K562 (cell line): ENCODE results near the gene MADCAM1. TPM values are rescaled to one million over a fixed set of nuclear protein-coding genes. Genes with fewer than 3 reads are reported as not detected.

Experiments used
- ATAC-seq: fragments of 200-7000 bp; cut with Tn5 transposase; 3 replicates; pipeline ENCODE4 v1.9.1; 2020; ENCODE audit warnings: moderate library complexity
- BruUV-seq: library from RNA; stranded (reverse); fragments of 400-500 nt; replicated peaks from 2 replicates; lab custom pipeline; 2021; lab: Mats Ljungman, UMichigan
- CTCF ChIA-PET: fragments of 300-600 bp; formaldehyde crosslinking; extraction: SDS; loops from one replicate; lab custom pipeline; 2021; ENCODE audit warnings: low intra/inter-chr PET ratio; lab: Yijun Ruan, JAX
- POLR2A ChIA-PET: fragments of 300-600, 350-650 bp; sonication (Branson Sonifier 250); formaldehyde crosslinking; extraction: SDS; loops from one replicate; lab custom pipeline; 2021; ENCODE audit warnings: antibody characterized with exemption, inconsistent platforms; lab: Yijun Ruan, JAX
- DNase-seq, 4 experiments: peaks; one replicate each; pipeline versions ENCODE4 v3.0.0 to v3.0.0-alpha.2; 2011 to 2018; ENCODE audit warnings: low spot score in 3 of 4, mixed read lengths in 3 of 4; ENCODE audit errors: extremely low read depth in 1 of 4
- FAIRE-seq: peaks from 2 replicates; lab custom pipeline; 2011; peaks lifted over from hg19 to GRCh38; lab: Jason Lieb, UNC
- H2AFZ ChIP-seq: 2 replicates; pipeline ENCODE4 v1.6.0; 2011; ENCODE audit warnings: low read depth, low read length, control low read depth, inconsistent platforms
- H3K27ac ChIP-seq: fragments of 200-600 bp; 3 replicates; pipeline ENCODE4 v1.8.0; 2011; ENCODE audit warnings: low read depth, mild to moderate bottlenecking, control low read depth, inconsistent platforms, low read length, moderate library complexity, mixed read lengths; ENCODE audit errors: extremely low read depth
- H3K27me3 ChIP-seq, 2 experiments: fragments of 300-600 bp in 1 of 2; 2 replicates in 1 of 2; 3 replicates in 1 of 2; pipeline versions ENCODE4 v1.6.0 to v1.8.0; 2011; ENCODE audit warnings: inconsistent platforms in 2 of 2, low read length in 2 of 2, mild to moderate bottlenecking in 1 of 2, mixed read lengths in 1 of 2, moderate library complexity in 1 of 2; ENCODE audit not compliant: control insufficient read depth in 2 of 2, insufficient read depth in 2 of 2
- H3K36me3 ChIP-seq: fragments of 300-600 bp; 3 replicates; pipeline ENCODE4 v1.8.0; 2011; ENCODE audit warnings: mild to moderate bottlenecking, low read length, inconsistent platforms; ENCODE audit not compliant: control insufficient read depth, insufficient read depth
- H3K4me1 ChIP-seq, 2 experiments: fragments of 200-600 bp in 1 of 2; replicated peaks in 1 of 2; 2 replicates in 1 of 2; 3 replicates in 1 of 2; pipeline versions ENCODE4 v1.5.1 to v1.8.0; 2011; ENCODE audit warnings: inconsistent platforms in 2 of 2, low read length in 2 of 2, mild to moderate bottlenecking in 1 of 2, mixed read lengths in 1 of 2, moderate library complexity in 1 of 2; ENCODE audit not compliant: control insufficient read depth in 2 of 2, insufficient read depth in 2 of 2
- H3K4me2 ChIP-seq: 2 replicates; pipeline ENCODE4 v1.6.1; 2011; ENCODE audit warnings: low read length, control low read depth, inconsistent platforms, mixed read lengths; ENCODE audit not compliant: insufficient read depth
- H3K4me3 ChIP-seq: fragments of 200-600 bp; sonication (generic), shearing (Covaris generic); 2 replicates; pipeline ENCODE4 v1.5.1; 2016; ENCODE audit warnings: control low read depth, inconsistent platforms
- H3K79me2 ChIP-seq: fragments of 200-600 bp; 3 replicates; pipeline ENCODE4 v1.8.0; 2011; ENCODE audit warnings: low read length, inconsistent platforms; ENCODE audit not compliant: control insufficient read depth, insufficient read depth
- H3K9ac ChIP-seq, 2 experiments: 2 replicates each; pipeline versions ENCODE4 v1.6.0 to v1.6.1; 2011; ENCODE audit warnings: low read depth in 2 of 2, low read length in 2 of 2, control low read depth in 1 of 2, inconsistent platforms in 1 of 2, mild to moderate bottlenecking in 1 of 2, mixed read lengths in 1 of 2; ENCODE audit not compliant: insufficient read depth in 1 of 2
- H3K9me1 ChIP-seq: one replicate; pipeline ENCODE4 v1.6.0; 2011; ENCODE audit warnings: inconsistent platforms, mild to moderate bottlenecking, low read length, moderate library complexity; ENCODE audit not compliant: control insufficient read depth, insufficient read depth
- H3K9me3 ChIP-seq: replicated peaks from 2 replicates; pipeline ENCODE4 v1.5.1; 2011; ENCODE audit warnings: low read depth, low read length, inconsistent platforms; ENCODE audit not compliant: control insufficient read depth, insufficient read depth
- H4K20me1 ChIP-seq: replicated peaks from 2 replicates; pipeline ENCODE4 v1.6.1; 2011; ENCODE audit warnings: low read length, inconsistent platforms, mixed read lengths; ENCODE audit not compliant: control insufficient read depth, insufficient read depth
- ARNT ChIP-seq, 2 experiments: fragments of 450-650 bp; IDR thresholded peaks; 2 replicates each; pipeline ENCODE4 v1.6.1; 2016; ENCODE audit warnings: mild to moderate bottlenecking in 1 of 2
- ATF7 ChIP-seq: fragments of 450-650 bp; IDR thresholded peaks from 2 replicates; pipeline ENCODE4 v1.7.1; 2014; ENCODE audit warnings: mild to moderate bottlenecking, moderate library complexity
- CREM ChIP-seq: IDR thresholded peaks from 2 replicates; pipeline ENCODE4 v1.6.1; 2014; ENCODE audit warnings: antibody characterized with exemption, low read depth
- DNMT1 ChIP-seq: fragments of 450-650 bp; IDR thresholded peaks from 2 replicates; pipeline ENCODE4 v1.6.1; 2016; ENCODE audit warnings: antibody characterized with exemption, mild to moderate bottlenecking
- EP400 ChIP-seq: fragments of 450-650 bp; IDR thresholded peaks from 2 replicates; pipeline ENCODE4 v1.6.1; 2017; ENCODE audit warnings: antibody characterized with exemption, mild to moderate bottlenecking, moderate library complexity
- ETS1 ChIP-seq: conservative IDR thresholded peaks from 2 replicates; pipeline ENCODE4 v1.6.1; 2011; ENCODE audit warnings: low read depth, mild to moderate bottlenecking, low read length; ENCODE audit not compliant: control insufficient read depth
- GTF2A2 ChIP-seq: IDR thresholded peaks from 2 replicates; pipeline ENCODE4 v1.6.1; 2016; ENCODE audit warnings: mild to moderate bottlenecking, missing genetic modification characterization, missing compliant biosample characterization
- HNRNPL ChIP-seq: fragments of 200-400 bp; formaldehyde crosslinking; IDR thresholded peaks from 2 replicates; pipeline ENCODE4 v1.6.1; 2017; ENCODE audit warnings: low read depth, mild to moderate bottlenecking, low read length
- MAFK ChIP-seq: IDR thresholded peaks from 2 replicates; pipeline ENCODE4 v1.6.1; 2011; ENCODE audit warnings: low read length, improper control_type of control experiment
- NBN ChIP-seq: fragments of 450-650 bp; IDR thresholded peaks from 2 replicates; pipeline ENCODE4 v1.6.1; 2016; ENCODE audit warnings: low read depth, mild to moderate bottlenecking
- NCOA4 ChIP-seq: fragments of 450-650 bp; IDR thresholded peaks from 2 replicates; pipeline ENCODE4 v1.6.1; 2018; ENCODE audit warnings: mild to moderate bottlenecking; ENCODE audit not compliant: partially characterized antibody
- NR2C1 ChIP-seq, 2 experiments: fragments of 450-650 bp; IDR thresholded peaks; 2 replicates each; pipeline ENCODE4 v1.6.1; 2017; ENCODE audit warnings: mild to moderate bottlenecking in 2 of 2, antibody characterized with exemption in 1 of 2, inconsistent platforms in 1 of 2, missing compliant biosample characterization in 1 of 2, missing genetic modification characterization in 1 of 2
- PCBP1 ChIP-seq: fragments of 200-400 bp; formaldehyde crosslinking; IDR thresholded peaks from 2 replicates; pipeline ENCODE4 v1.6.1; 2018; ENCODE audit warnings: mild to moderate bottlenecking, low read depth, low read length; ENCODE audit not compliant: poor library complexity, severe bottlenecking
- SNIP1 ChIP-seq: fragments of 450-650 bp; IDR thresholded peaks from 2 replicates; pipeline ENCODE4 v1.7.1; 2017; ENCODE audit warnings: low read depth, mild to moderate bottlenecking
- SP1 ChIP-seq: sonication (generic); formaldehyde crosslinking; IDR thresholded peaks from 2 replicates; pipeline ENCODE4 v1.8.1; 2022; ENCODE audit warnings: mild to moderate bottlenecking, missing genetic modification reagents
- TFAP4 ChIP-seq: sonication (generic); formaldehyde crosslinking; IDR thresholded peaks from 2 replicates; pipeline ENCODE4 v1.8.0; 2022; ENCODE audit warnings: missing genetic modification reagents, mild to moderate bottlenecking, moderate library complexity, borderline replicate concordance
- ZC3H4 ChIP-seq: sonication (generic); formaldehyde crosslinking; IDR thresholded peaks from 2 replicates; pipeline ENCODE4 v1.9.0; 2021; ENCODE audit warnings: missing genetic modification reagents, borderline replicate concordance
- ZNF695 ChIP-seq: fragments of 450-650 bp; formaldehyde crosslinking; IDR thresholded peaks from 2 replicates; pipeline ENCODE4 v1.4.0; 2020; ENCODE audit warnings: mild to moderate bottlenecking, moderate library complexity
- WGBS: fragments of 100-300 bp; shearing (Covaris generic); methylation state at CpG from one replicate; pipeline ENCODE4 v1.1.6; 2016; ENCODE audit warnings: low coverage, mixed read lengths; ENCODE audit not compliant: insufficient coverage; ENCODE audit errors: missing lambda C conversion rate; 5-methylcytosine and 5-hydroxymethylcytosine counted together
- in situ Hi-C: fragments of 300-500 bp; cut with MboI; formaldehyde crosslinking; loops from 4 replicates; pipeline ENCODE4 v1.15.0; 2018; ENCODE audit warnings: inconsistent platforms, mixed read lengths
- intact Hi-C: fragments of 100-400 bp; cut with micrococcal nuclease; formaldehyde crosslinking; loops from 2 replicates; pipeline ENCODE4 v1.14.2; 2022
- polyA plus RNA-seq, 8 experiments: library from polyadenylated mRNA; depleted of rRNA in 4 of 8; stranded (reverse) in 5 of 8; unstranded in 3 of 8; fragments of >200 nt; fragmentation: Nextera tagmentation in 2 of 8; fragmentation: Illumina TruSeq in 1 of 8; extraction: Ambion mirVana in 2 of 8; extraction: Trizol in 1 of 8; gene quantifications; 2 replicates each; pipeline versions ENCODE4 v1.2.1 to v1.2.3, GENCODE V29; 2011 to 2014; ENCODE audit warnings: inconsistent platforms in 1 of 8, missing spikeins in 1 of 8
- total RNA-seq, 7 experiments: library from RNA; depleted of rRNA in 6 of 7; stranded (reverse); fragments of >200 nt in 6 of 7; fragmentation: Illumina TruSeq in 2 of 7; extraction: Trizol in 2 of 7; gene quantifications; 2 replicates each; pipeline versions ENCODE4 v1.2.1 to v1.2.3, GENCODE V29; 2011 to 2021; ENCODE audit warnings: low replicate concordance in 1 of 7

MADCAM1 gene
- total and polyA plus RNA-seq, 9 of the 15 experiments (the other 6 are each of a cell fraction or from before 2014, with no cell fraction given), result 0.09 to 0.36 (median 0.09) TPM; not detected in 6

- BruUV-seq, result no TSS peak
- Histone ChIP-seq H3K4me3 (peak overlapping the region; percentile 97), H3K4me2 (peak overlapping the region; percentile 86), H4K20me1 (peaks cover 16% of the 10 kb centered on the region), H3K36me3 (peaks cover 41% of the 10 kb centered on the region; the same call in 1 of the 3 replicates), H3K27ac (peak overlapping the region; percentile 87), H3K9me3 (peaks cover 4% of the 10 kb centered on the region), H3K4me1 (peaks cover 9 to 85% of the 10 kb centered on the region in 2 experiments; a peak in 4 of 5 replicates), H2AFZ (no peak overlapping the region; the same call in 1 of the 2 replicates), H3K79me2 (peaks cover 49% of the 10 kb centered on the region), H3K9ac (peak overlapping the region; percentile 83 to 99), H3K27me3 (no peaks in the 10 kb centered on the region), H3K9me1 (peaks cover 6% of the 10 kb centered on the region)
- under 1% methylated on average over 43 of the region's 47 CpGs for whole genome bisulfite sequencing
- in situ Hi-C loops (no loop called here), intact Hi-C loops (loop anchor here (10.0 kb wide), 1 partner anchor 52 kb away; the partner anchor contains the start of gene HCN2)
- CTCF ChIA-PET, result no interaction called here
- ATAC-seq (peak; percentile 66), DNase-seq (peak in 3 of 4 experiments; percentile 50 to 90 (median 72)), FAIRE-seq (peak; percentile 93)
- POLR2A ChIA-PET, result interaction anchor here (0.6 to 2.8 kb wide), 16 partner anchors 8 to 373 kb away, joined by 3 to 12 read pairs (median 6); partner anchors contain the start of gene BSG
- TF ChIP-seq ZNF695 (no peak), TFAP4 (peak; percentile 87), GTF2A2 (tag) (no peak), EP400 (peak; percentile 62), ATF7 (0 out of 2 replicates have a peak, but pooled peaks have one; percentile 12), NBN (0 out of 2 replicates have a peak, but pooled peaks have one; percentile 44), PCBP1 (peak; percentile 73), NR2C1 (IDR thresholded peaks at IDR 0.05) (peak; percentile 82), NR2C1 (tag; IDR thresholded peaks at IDR 0.05) (peak; percentile 75), DNMT1 (no peak), MAFK (no peak), HNRNPL (0 out of 2 replicates have a peak, but pooled peaks have one; percentile 40), ETS1 (peak; percentile 17; the same call in 1 of the 2 replicates), ZC3H4 (CRISPR knock-in tag) (0 out of 2 replicates have a peak, but pooled peaks have one; percentile 56), CREM (peak; percentile 70), SP1 (CRISPR knock-in tag) (peak; percentile 67; the same call in 1 of the 2 replicates), SNIP1 (no peak), NCOA4 (no peak), ARNT (IDR thresholded peaks at IDR 0.05) (peak in 1 of 2 experiments; percentile 43; a peak in 1 of 4 replicates)
These were observed 36.5 kb downstream of the MADCAM1 start for GRCh38 chr19:532561-533363.
